HUDEP-2 (cell line): ENCODE results near the gene TLE6.
A peak's percentile ranks its signal among the peaks of the same experiment; 100 is the strongest.

Experiments
- DNase-seq, 76 experiments: peaks; one replicate each; lab custom pipeline; 2025; ENCODE audit not compliant: unreplicated experiment in 76 of 76; lab: John Stamatoyannopoulos, UW

TLE6 gene

GRCh38 chr19:3027292-3027691, 49.9 kb downstream of the TLE6 start:
- DNase-seq = no peak

GRCh38 chr19:3027981-3028304, 50.6 kb downstream of the TLE6 start:
- no peak for DNase-seq

- DNase-seq = no peak
These were observed 51.1 kb downstream of the TLE6 start for GRCh38 chr19:3028305-3029064.

- DNase-seq = no peak
These were observed 51.9 kb downstream of the TLE6 start, which contains the start of gene TLE2 for GRCh38 chr19:3029065-3029923. Gene TLE2 (minus strand): TSS chr19:3029280. CDS start chr19:3028904, 376 bp downstream.

- DNase-seq = no peak
These were observed 54.2 kb downstream of the TLE6 start for GRCh38 chr19:3031607-3031867.

- DNase-seq = no peak
These were observed 56.4 kb downstream of the TLE6 start for GRCh38 chr19:3033595-3034405.

- DNase-seq = no peak
These were observed 57.0 kb downstream of the TLE6 start for GRCh38 chr19:3034406-3034655.

GRCh38 chr19:3034656-3035541, 57.5 kb downstream of the TLE6 start:
- peak in 16 of 76 experiments; percentile 16 to 50 (median 30) for DNase-seq

- DNase-seq = peak; percentile 92 to 100 (median 99)
These were observed 58.3 kb downstream of the TLE6 start for GRCh38 chr19:3035542-3036118.

- DNase-seq = peak in 74 of 76 experiments; percentile 35 to 98 (median 89)
These were observed 59.0 kb downstream of the TLE6 start for GRCh38 chr19:3036119-3036976.

GRCh38 chr19:3036977-3037544, 59.7 kb downstream of the TLE6 start:
- peak in 1 of 76 experiments; percentile 16 for DNase-seq

- no peak for DNase-seq
These were observed 60.9 kb downstream of the TLE6 start for GRCh38 chr19:3038214-3038613.

GRCh38 chr19:3039125-3039524, 61.8 kb downstream of the TLE6 start:
- DNase-seq = no peak

- DNase-seq = no peak
These were observed 62.3 kb downstream of the TLE6 start for GRCh38 chr19:3039641-3040077.

GRCh38 chr19:3041327-3041726, 64.0 kb downstream of the TLE6 start:
- DNase-seq = no peak

GRCh38 chr19:3041761-3042620, 64.6 kb downstream of the TLE6 start:
- no peak for DNase-seq

GRCh38 chr19:3042621-3043267, 65.4 kb downstream of the TLE6 start:
- DNase-seq = no peak
